K562 (cell line): ENCODE measurements around the gene NEK5.
"Not testable (repeated sequence)": the region's sequence is repeated elsewhere in the genome, so short reads cannot be mapped to it uniquely, and the experiment has no call there.

Experiments used
- BHLHE40 ChIP-seq: IDR thresholded peaks from 2 replicates; pipeline ENCODE4 v1.6.1; 2011; ENCODE audit warnings: low read length, improper control_type of control experiment
- CTCF ChIP-seq, 3 experiments: IDR thresholded peaks in 2 of 3; conservative IDR thresholded peaks in 1 of 3; 2 replicates each; pipeline ENCODE4 v1.5.1; 2011 to 2012; ENCODE audit warnings: low read length in 3 of 3, mild to moderate bottlenecking in 3 of 3, control low read depth in 2 of 3, improper control_type of control experiment in 1 of 3, inconsistent platforms in 1 of 3, low read depth in 1 of 3, mixed read lengths in 1 of 3, moderate library complexity in 1 of 3; ENCODE audit not compliant: insufficient read depth in 2 of 3
- USF2 ChIP-seq: sonication (generic); formaldehyde crosslinking; IDR thresholded peaks from 2 replicates; pipeline ENCODE4 v1.5.0; 2020; ENCODE audit warnings: missing genetic modification reagents

GRCh38 chr13:52173970-52174369 lies 45.1 kb upstream of the NEK5 start:
- not testable (repeated sequence) for TF ChIP-seq CTCF (IDR thresholded peaks at IDR 0.05 in 2 of 3, conservative IDR thresholded peaks at IDR 0.05 in 1 of 3; ENCODE audit: insufficient read depth in 2 of 3, low read depth in 1 of 3, low read length in 3 of 3); USF2; BHLHE40
